Esophagus muscularis mucosa (tissue), 3 donors: ENCODE measurements around the gene EHF.

Experiments used
- CTCF ChIP-seq, 3 experiments: fragments of 200-600 bp in 2 of 3; fragments of 450-650 bp in 1 of 3; sonication (generic) in 2 of 3; IDR thresholded peaks; one replicate each; pipeline ENCODE4 v1.5.1; 2017 to 2019; ENCODE audit warnings: antibody characterized with exemption in 3 of 3, mild to moderate bottlenecking in 2 of 3, moderate library complexity in 1 of 3
- POLR2A ChIP-seq: fragments of 450-650 bp; IDR thresholded peaks from one replicate; pipeline ENCODE4 v1.6.1; 2017; ENCODE audit warnings: antibody characterized with exemption, moderate library complexity, mild to moderate bottlenecking, low read depth
- POLR2AphosphoS5 ChIP-seq, 2 donors: sonication (generic); formaldehyde crosslinking; IDR thresholded peaks; one replicate each; pipeline ENCODE4 v1.6.1; 2017; ENCODE audit warnings: antibody characterized with exemption in 2 of 2

DNA sequence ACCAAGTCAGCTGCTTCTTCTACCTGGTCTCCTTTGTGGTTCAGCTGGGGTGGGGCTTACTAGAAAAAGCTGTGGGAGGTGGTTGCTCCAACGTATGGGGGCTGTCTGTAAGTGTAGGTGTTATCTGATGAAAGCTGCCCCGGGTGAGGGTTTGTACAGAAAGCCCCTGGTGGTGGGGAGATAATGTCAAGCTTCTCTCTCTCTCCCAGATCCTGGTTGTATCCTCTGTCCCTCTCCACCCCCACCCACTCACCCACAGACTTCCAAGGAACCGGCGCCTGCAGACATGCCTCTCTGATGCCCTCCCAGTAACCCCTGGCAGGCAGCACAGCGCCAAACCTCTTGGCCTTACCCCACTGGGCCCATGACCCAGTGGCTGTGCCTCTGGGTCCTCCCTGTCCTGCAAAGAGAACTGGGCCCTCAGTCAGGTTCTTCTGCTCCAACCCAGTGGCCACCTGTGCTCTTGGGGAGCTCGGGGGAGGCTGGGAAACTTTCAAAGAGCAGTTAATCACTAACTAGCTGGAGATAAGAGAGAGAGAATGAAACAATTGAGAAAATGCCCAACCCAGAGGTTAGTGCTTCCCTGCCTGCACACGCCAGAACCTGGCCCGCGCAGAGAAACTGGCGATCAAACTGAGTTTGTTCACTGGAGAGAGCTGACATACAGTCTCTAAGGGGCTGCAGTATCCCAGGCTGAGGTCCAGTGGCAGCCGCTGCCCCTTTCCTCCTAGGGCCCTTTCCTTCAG is 20.4 kb upstream of the EHF start:
- TF ChIP-seq CTCF (IDR thresholded peaks at IDR 0.05) (no peak), POLR2A (no peak), POLR2AphosphoS5 (IDR thresholded peaks at IDR 0.05) (no peak)
